HEK293 (cell line): ENCODE measurements around the gene ISM2.

Source experiments
- YY1 ChIP-seq: fragments of 450-650 bp; formaldehyde crosslinking; IDR thresholded peaks from 2 replicates; pipeline ENCODE4 v1.5.1; 2018; ENCODE audit warnings: missing biosample characterization, missing genetic modification characterization
- ZBTB8A ChIP-seq: fragments of 450-650 bp; formaldehyde crosslinking; IDR thresholded peaks from 2 replicates; pipeline ENCODE4 v1.5.1; 2016; ENCODE audit warnings: missing biosample characterization, missing genetic modification characterization
- ZNF121 ChIP-seq: fragments of 450-650 bp; formaldehyde crosslinking; IDR thresholded peaks from 2 replicates; pipeline ENCODE4 v1.5.1; 2016; ENCODE audit warnings: missing biosample characterization, missing genetic modification characterization
- ZNF155 ChIP-seq: fragments of 450-650 bp; formaldehyde crosslinking; IDR thresholded peaks from 2 replicates; pipeline ENCODE4 v1.5.1; 2016; ENCODE audit warnings: missing biosample characterization, missing genetic modification characterization
- ZNF24 ChIP-seq: fragments of 450-650 bp; formaldehyde crosslinking; IDR thresholded peaks from 2 replicates; pipeline ENCODE4 v1.5.1; 2016; ENCODE audit warnings: missing biosample characterization, missing genetic modification characterization
- ZNF274 ChIP-seq, 2 experiments: fragments of 200-500 bp in 1 of 2; fragments of 450-650 bp in 1 of 2; sonication (Bioruptor generic) in 1 of 2; formaldehyde crosslinking in 1 of 2; IDR thresholded peaks; 2 replicates each; pipeline versions ENCODE4 v1.5.1 to v1.6.1; 2014 to 2016; ENCODE audit warnings: borderline replicate concordance in 1 of 2, inconsistent platforms in 1 of 2, low read length in 1 of 2, missing biosample characterization in 1 of 2, missing genetic modification characterization in 1 of 2
- ZSCAN23 ChIP-seq: fragments of 450-650 bp; formaldehyde crosslinking; IDR thresholded peaks from 2 replicates; pipeline ENCODE4 v1.5.1; 2016; ENCODE audit warnings: missing biosample characterization, missing genetic modification characterization
- TF ChIP-seq, protein P1 (sequence below): fragments of 450-650 bp; formaldehyde crosslinking; IDR thresholded peaks from 2 replicates; pipeline ENCODE4 v1.5.1; 2016; ENCODE audit warnings: missing biosample characterization, missing genetic modification characterization
- TF ChIP-seq, protein P2 (sequence below): fragments of 450-650 bp; formaldehyde crosslinking; IDR thresholded peaks from 2 replicates; pipeline ENCODE4 v1.5.1; 2017; ENCODE audit warnings: missing biosample characterization, mild to moderate bottlenecking, missing genetic modification characterization, moderate library complexity

DNA sequence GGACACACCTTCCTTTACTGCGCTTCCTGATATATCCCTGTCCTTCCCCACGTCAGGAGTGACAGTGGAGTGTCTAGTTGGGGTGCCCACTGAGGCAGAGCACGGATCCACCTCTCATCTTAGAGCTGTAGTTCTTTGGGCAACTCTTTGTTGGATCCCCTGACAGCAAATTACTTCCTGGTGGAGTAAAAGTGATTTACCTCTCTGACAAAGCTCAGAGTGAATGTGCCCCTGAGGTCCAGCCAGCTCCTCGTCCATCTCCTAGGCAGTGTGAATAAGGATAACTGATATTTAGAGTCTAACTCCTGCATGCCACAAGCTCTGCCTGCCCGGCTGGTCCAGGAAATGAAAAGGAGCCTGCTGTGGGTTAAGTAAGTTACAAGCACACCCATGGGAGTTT, 24.7 kb downstream of the ISM2 start:
- TF ChIP-seq ZNF155 (tag by site-specific recombination) (no peak), YY1 (no peak), ZBTB8A (tag by site-specific recombination) (no peak), ZNF24 (tag by site-specific recombination) (no peak), ZNF121 (tag by site-specific recombination) (no peak), ZSCAN23 (tag by site-specific recombination) (no peak), ZNF274 (IDR thresholded peaks at IDR 0.05; ENCODE audit: low read length) (no peak), ZNF274 (tag by site-specific recombination; IDR thresholded peaks at IDR 0.05; ENCODE audit: borderline replicate concordance) (no peak)
- TF ChIP-seq, protein P1, sequence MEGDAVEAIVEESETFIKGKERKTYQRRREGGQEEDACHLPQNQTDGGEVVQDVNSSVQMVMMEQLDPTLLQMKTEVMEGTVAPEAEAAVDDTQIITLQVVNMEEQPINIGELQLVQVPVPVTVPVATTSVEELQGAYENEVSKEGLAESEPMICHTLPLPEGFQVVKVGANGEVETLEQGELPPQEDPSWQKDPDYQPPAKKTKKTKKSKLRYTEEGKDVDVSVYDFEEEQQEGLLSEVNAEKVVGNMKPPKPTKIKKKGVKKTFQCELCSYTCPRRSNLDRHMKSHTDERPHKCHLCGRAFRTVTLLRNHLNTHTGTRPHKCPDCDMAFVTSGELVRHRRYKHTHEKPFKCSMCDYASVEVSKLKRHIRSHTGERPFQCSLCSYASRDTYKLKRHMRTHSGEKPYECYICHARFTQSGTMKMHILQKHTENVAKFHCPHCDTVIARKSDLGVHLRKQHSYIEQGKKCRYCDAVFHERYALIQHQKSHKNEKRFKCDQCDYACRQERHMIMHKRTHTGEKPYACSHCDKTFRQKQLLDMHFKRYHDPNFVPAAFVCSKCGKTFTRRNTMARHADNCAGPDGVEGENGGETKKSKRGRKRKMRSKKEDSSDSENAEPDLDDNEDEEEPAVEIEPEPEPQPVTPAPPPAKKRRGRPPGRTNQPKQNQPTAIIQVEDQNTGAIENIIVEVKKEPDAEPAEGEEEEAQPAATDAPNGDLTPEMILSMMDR (tag by site-specific recombination) = no peak
- TF ChIP-seq, protein P2, sequence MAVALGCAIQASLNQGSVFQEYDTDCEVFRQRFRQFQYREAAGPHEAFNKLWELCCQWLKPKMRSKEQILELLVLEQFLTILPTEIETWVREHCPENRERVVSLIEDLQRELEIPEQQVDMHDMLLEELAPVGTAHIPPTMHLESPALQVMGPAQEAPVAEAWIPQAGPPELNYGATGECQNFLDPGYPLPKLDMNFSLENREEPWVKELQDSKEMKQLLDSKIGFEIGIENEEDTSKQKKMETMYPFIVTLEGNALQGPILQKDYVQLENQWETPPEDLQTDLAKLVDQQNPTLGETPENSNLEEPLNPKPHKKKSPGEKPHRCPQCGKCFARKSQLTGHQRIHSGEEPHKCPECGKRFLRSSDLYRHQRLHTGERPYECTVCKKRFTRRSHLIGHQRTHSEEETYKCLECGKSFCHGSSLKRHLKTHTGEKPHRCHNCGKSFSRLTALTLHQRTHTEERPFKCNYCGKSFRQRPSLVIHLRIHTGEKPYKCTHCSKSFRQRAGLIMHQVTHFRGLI (tag by site-specific recombination) = no peak
